Measurements from ENCODE around the gene TCEA3. TPM values are rescaled to one million over a fixed set of nuclear protein-coding genes. Genes with fewer than 3 reads are reported as not detected.

Gene TCEA3
- total RNA-seq, 2 donors from 2014 or later = 4.7 to 6.1 TPM

- Mint-ChIP-seq H3K27me3 (ENCODE audit: low read depth) (no peaks in the 10 kb centered on the region), H3K4me3 (no peak overlapping the region), H3K4me1 (ENCODE audit: low read depth) (no peaks in the 10 kb centered on the region), H3K36me3 (ENCODE audit: insufficient read depth in 2 of 2) (no peaks in the 10 kb centered on the region), H3K27ac (no peak overlapping the region), H3K9me3 (no peaks in the 10 kb centered on the region)
- DNase-seq (no peak), ATAC-seq (replicated peaks in 1 of 2) (no peak)
Measured at GRCh38 chr1:23438545-23438944, 14.0 kb upstream of the TCEA3 start.

- Mint-ChIP-seq H3K4me3 (no peak overlapping the region), H3K9me3 (no peaks in the 10 kb centered on the region), H3K27ac (no peak overlapping the region), H3K4me1 (ENCODE audit: low read depth) (no peaks in the 10 kb centered on the region), H3K27me3 (ENCODE audit: low read depth) (no peaks in the 10 kb centered on the region), H3K36me3 (ENCODE audit: insufficient read depth in 2 of 2) (no peaks in the 10 kb centered on the region)
- no peak for ATAC-seq (replicated peaks in 1 of 2)
- DNase-seq = no peak
Measured at GRCh38 chr1:23437355-23437664, 12.8 kb upstream of the TCEA3 start.

GRCh38 chr1:23436520-23437354, 12.2 kb upstream of the TCEA3 start:
- H3K4me1 Mint-ChIP-seq (ENCODE audit: low read depth) = no peaks in the 10 kb centered on the region
- peak overlapping the region in 1 of 2 donors; percentile 20 for H3K4me3 Mint-ChIP-seq
- DNase-seq = peak; percentile 10 to 27
- H3K27me3 Mint-ChIP-seq (ENCODE audit: low read depth) = no peaks in the 10 kb centered on the region
- ATAC-seq (replicated peaks in 1 of 2) = no peak
- H3K27ac Mint-ChIP-seq = no peak overlapping the region
- no peaks in the 10 kb centered on the region for H3K9me3 Mint-ChIP-seq
- no peaks in the 10 kb centered on the region for H3K36me3 Mint-ChIP-seq (ENCODE audit: insufficient read depth in 2 of 2)

GRCh38 chr1:23434260-23434775, 9.8 kb upstream of the TCEA3 start:
- no peak overlapping the region for H3K27ac Mint-ChIP-seq
- no peak overlapping the region for H3K4me3 Mint-ChIP-seq
- H3K27me3 Mint-ChIP-seq (ENCODE audit: low read depth) = no peaks in the 10 kb centered on the region
- no peaks in the 10 kb centered on the region for H3K9me3 Mint-ChIP-seq
- DNase-seq (no peak), ATAC-seq (replicated peaks in 1 of 2) (no peak)
- no peaks in the 10 kb centered on the region for H3K4me1 Mint-ChIP-seq (ENCODE audit: low read depth)
- no peaks in the 10 kb centered on the region for H3K36me3 Mint-ChIP-seq (ENCODE audit: insufficient read depth in 2 of 2)

- ATAC-seq (replicated peaks in 1 of 2) = no peak
- H3K9me3 Mint-ChIP-seq = no peaks in the 10 kb centered on the region
- no peak for DNase-seq
- no peaks in the 10 kb centered on the region for H3K36me3 Mint-ChIP-seq (ENCODE audit: insufficient read depth in 2 of 2)
- no peaks in the 10 kb centered on the region for H3K27me3 Mint-ChIP-seq (ENCODE audit: low read depth)
- H3K27ac Mint-ChIP-seq = no peak overlapping the region
- no peaks in the 10 kb centered on the region for H3K4me1 Mint-ChIP-seq (ENCODE audit: low read depth)
- no peak overlapping the region for H3K4me3 Mint-ChIP-seq
Measured at GRCh38 chr1:23433122-23433521, 8.6 kb upstream of the TCEA3 start.

- ATAC-seq (replicated peaks in 1 of 2) = no peak
- H3K4me1 Mint-ChIP-seq (ENCODE audit: low read depth) = no peaks in the 10 kb centered on the region
Measured at GRCh38 chr1:23431431-23431830, 6.9 kb upstream of the TCEA3 start.

GRCh38 chr1:23430803-23431202, 6.3 kb upstream of the TCEA3 start:
- Mint-ChIP-seq H3K36me3 (ENCODE audit: insufficient read depth in 2 of 2) (no peaks in the 10 kb centered on the region), H3K27ac (no peak overlapping the region), H3K27me3 (ENCODE audit: low read depth) (peaks cover 10% of the 10 kb centered on the region), H3K4me1 (ENCODE audit: low read depth) (no peaks in the 10 kb centered on the region), H3K4me3 (no peak overlapping the region), H3K9me3 (no peaks in the 10 kb centered on the region)
- DNase-seq = no peak
- no peak for ATAC-seq (replicated peaks in 1 of 2)

More at GRCh38 chr1:23431431-23431830, 6.9 kb upstream of the TCEA3 start:
- no peak for DNase-seq
- H3K27me3 Mint-ChIP-seq (ENCODE audit: low read depth) = peaks cover 4% of the 10 kb centered on the region
- H3K36me3 Mint-ChIP-seq (ENCODE audit: insufficient read depth in 2 of 2) = no peaks in the 10 kb centered on the region
- no peak overlapping the region for H3K27ac Mint-ChIP-seq
- H3K9me3 Mint-ChIP-seq = no peaks in the 10 kb centered on the region
- H3K4me3 Mint-ChIP-seq = no peak overlapping the region

GRCh38 chr1:23428136-23428905, 3.8 kb upstream of the TCEA3 start:
- peaks cover 16% of the 10 kb centered on the region for H3K27me3 Mint-ChIP-seq (ENCODE audit: low read depth)
- peaks cover 4% of the 10 kb centered on the region for H3K4me1 Mint-ChIP-seq (ENCODE audit: low read depth)
- no peaks in the 10 kb centered on the region for H3K9me3 Mint-ChIP-seq
- H3K4me3 Mint-ChIP-seq = no peak overlapping the region
- H3K27ac Mint-ChIP-seq = no peak overlapping the region
- no peak for ATAC-seq (replicated peaks in 1 of 2)
- DNase-seq = no peak
- H3K36me3 Mint-ChIP-seq (ENCODE audit: insufficient read depth in 2 of 2) = peaks cover 0 to 2% of the 10 kb centered on the region in 2 donors

- no peaks in the 10 kb centered on the region for H3K9me3 Mint-ChIP-seq
- DNase-seq (no peak), ATAC-seq (replicated peaks in 1 of 2) (no peak)
- H3K4me1 Mint-ChIP-seq (ENCODE audit: low read depth) = peaks cover 12% of the 10 kb centered on the region
- H3K27ac Mint-ChIP-seq = no peak overlapping the region
- peaks cover 0 to 2% of the 10 kb centered on the region in 2 donors for H3K36me3 Mint-ChIP-seq (ENCODE audit: insufficient read depth in 2 of 2)
- H3K27me3 Mint-ChIP-seq (ENCODE audit: low read depth) = peaks cover 21% of the 10 kb centered on the region
- no peak overlapping the region for H3K4me3 Mint-ChIP-seq
Measured at GRCh38 chr1:23427550-23427949, 3.0 kb upstream of the TCEA3 start.

GRCh38 chr1:23426828-23427227, 2.3 kb upstream of the TCEA3 start:
- Mint-ChIP-seq H3K4me1 (ENCODE audit: low read depth) (peaks cover 19% of the 10 kb centered on the region), H3K27ac (no peak overlapping the region), H3K27me3 (ENCODE audit: low read depth) (peaks cover 21% of the 10 kb centered on the region), H3K4me3 (no peak overlapping the region), H3K36me3 (ENCODE audit: insufficient read depth in 2 of 2) (peaks cover 0 to 2% of the 10 kb centered on the region in 2 donors), H3K9me3 (no peaks in the 10 kb centered on the region)
- ATAC-seq (replicated peaks in 1 of 2) (no peak), DNase-seq (no peak)

GRCh38 chr1:23425193-23425494, 596 bp upstream of the TCEA3 start:
- DNase-seq = no peak
- Mint-ChIP-seq H3K4me3 (peak overlapping the region; percentile 70 to 79), H3K9me3 (no peaks in the 10 kb centered on the region), H3K36me3 (ENCODE audit: insufficient read depth in 2 of 2) (peaks cover 0 to 2% of the 10 kb centered on the region in 2 donors), H3K27me3 (ENCODE audit: low read depth) (peaks cover 21% of the 10 kb centered on the region), H3K27ac (no peak overlapping the region), H3K4me1 (ENCODE audit: low read depth) (peaks cover 20% of the 10 kb centered on the region)
- no peak for ATAC-seq (replicated peaks in 1 of 2)

GRCh38 chr1:23423415-23424292, 894 bp downstream of the TCEA3 start:
- H3K4me3 Mint-ChIP-seq = peak overlapping the region; percentile 65 to 79
- peaks cover 0 to 2% of the 10 kb centered on the region in 2 donors for H3K36me3 Mint-ChIP-seq (ENCODE audit: insufficient read depth in 2 of 2)
- no peaks in the 10 kb centered on the region for H3K9me3 Mint-ChIP-seq
- H3K27ac Mint-ChIP-seq = peak overlapping the region; percentile 27
- DNase-seq (peak in 1 of 2 donors; percentile 10), ATAC-seq (replicated peaks in 1 of 2) (peak in 1 of 2 donors; percentile 24)
- peaks cover 21% of the 10 kb centered on the region for H3K27me3 Mint-ChIP-seq (ENCODE audit: low read depth)
- H3K4me1 Mint-ChIP-seq (ENCODE audit: low read depth) = peaks cover 20% of the 10 kb centered on the region

- peaks cover 0 to 2% of the 10 kb centered on the region in 2 donors for H3K36me3 Mint-ChIP-seq (ENCODE audit: insufficient read depth in 2 of 2)
- peaks cover 21% of the 10 kb centered on the region for H3K27me3 Mint-ChIP-seq (ENCODE audit: low read depth)
- H3K9me3 Mint-ChIP-seq = no peaks in the 10 kb centered on the region
- ATAC-seq (replicated peaks in 1 of 2) (no peak), DNase-seq (no peak)
- peaks cover 20% of the 10 kb centered on the region for H3K4me1 Mint-ChIP-seq (ENCODE audit: low read depth)
- H3K27ac Mint-ChIP-seq = no peak overlapping the region
- H3K4me3 Mint-ChIP-seq = peak overlapping the region; percentile 61 to 79
Measured at GRCh38 chr1:23422941-23423340, 1.6 kb downstream of the TCEA3 start.
